H1 (cell line): ENCODE data around the gene PCDHB5. TPM values are rescaled to one million over a fixed set of nuclear protein-coding genes. Genes with fewer than 3 reads are reported as not detected.
"Not testable (repeated sequence)": the region's sequence is repeated elsewhere in the genome, so short reads cannot be mapped to it uniquely, and the experiment has no call there.

Source experiments
- CTCF ChIA-PET: fragments of 300-600 bp; sonication (Branson Sonifier 250); formaldehyde crosslinking; loops from one replicate; lab custom pipeline; 2021; ENCODE audit not compliant: partially characterized antibody; lab: Charles Lee
- POLR2A ChIA-PET: fragments of 300-600 bp; sonication (Branson Sonifier 250); formaldehyde crosslinking; loops from one replicate; lab custom pipeline; 2021; ENCODE audit warnings: inconsistent platforms; ENCODE audit not compliant: partially characterized antibody; lab: Charles Lee
- DNase-seq, 2 experiments: peaks; one replicate each; pipeline versions ENCODE4 v3.0.0 to v3.0.0-alpha.2; 2010 to 2022; ENCODE audit warnings: low spot score in 2 of 2, low read depth in 1 of 2, mixed read lengths in 1 of 2
- FAIRE-seq: peaks from 2 replicates; lab custom pipeline; 2011; peaks lifted over from hg19 to GRCh38; lab: Jason Lieb, UNC
- H2AFZ ChIP-seq: 2 replicates; pipeline ENCODE4 v1.8.1; 2012; ENCODE audit warnings: low read length, inconsistent platforms
- H2AK5ac ChIP-seq: 2 replicates; pipeline ENCODE4 v1.6.1; 2013; ENCODE audit warnings: low read depth, low read length
- H2BK120ac ChIP-seq: replicated peaks from 2 replicates; pipeline ENCODE3; 2013; ENCODE audit warnings: low read depth, low read length, inconsistent platforms
- H2BK12ac ChIP-seq: 2 replicates; pipeline ENCODE4 v1.6.1; 2013; ENCODE audit warnings: low read depth, low read length
- H2BK15ac ChIP-seq: 2 replicates; pipeline ENCODE4 v1.6.1; 2013; ENCODE audit warnings: low read length
- H2BK20ac ChIP-seq: 2 replicates; pipeline ENCODE4 v1.6.1; 2013; ENCODE audit warnings: low read length
- H2BK5ac ChIP-seq: 2 replicates; pipeline ENCODE4 v1.6.1; 2013; ENCODE audit warnings: low read depth, low read length
- H3K14ac ChIP-seq: 2 replicates; pipeline ENCODE4 v1.6.1; 2013; ENCODE audit warnings: inconsistent platforms; ENCODE audit not compliant: insufficient read length
- H3K18ac ChIP-seq: 2 replicates; pipeline ENCODE4 v1.6.1; 2013; ENCODE audit warnings: low read length; ENCODE audit errors: extremely low read depth
- H3K23ac ChIP-seq: 2 replicates; pipeline ENCODE4 v1.6.1; 2013; ENCODE audit warnings: inconsistent platforms; ENCODE audit not compliant: insufficient read length
- H3K23me2 ChIP-seq: 2 replicates; pipeline ENCODE4 v1.6.1; 2013; ENCODE audit warnings: low read depth, low read length
- H3K27ac ChIP-seq: 2 replicates; pipeline ENCODE4 v1.6.1; 2011; ENCODE audit warnings: low read depth, low read length, inconsistent platforms
- H3K27me3 ChIP-seq, 4 experiments: replicated peaks in 1 of 4; 1 replicate in 1 of 4; 2 replicates in 3 of 4; pipeline versions ENCODE4 v1.6.1 to v1.8.1; 2011 to 2013; ENCODE audit warnings: low read length in 3 of 4, mild to moderate bottlenecking in 3 of 4, inconsistent platforms in 2 of 4, mixed read lengths in 2 of 4, moderate library complexity in 1 of 4; ENCODE audit not compliant: control insufficient read depth in 3 of 4, insufficient read depth in 3 of 4; ENCODE audit errors: extremely low read depth in 1 of 4
- H3K36me3 ChIP-seq, 4 experiments: 2 replicates each; pipeline versions ENCODE4 v1.6.1 to v1.8.1; 2011 to 2013; ENCODE audit warnings: mild to moderate bottlenecking in 4 of 4, low read length in 3 of 4, moderate library complexity in 2 of 4, control low read depth in 1 of 4, inconsistent platforms in 1 of 4; ENCODE audit not compliant: insufficient read depth in 4 of 4, control insufficient read depth in 2 of 4
- H3K4ac ChIP-seq: replicated peaks from 2 replicates; pipeline ENCODE3; 2013; ENCODE audit warnings: low read length, low read depth, mixed read lengths, inconsistent platforms; ENCODE audit not compliant: insufficient read length
- H3K4me1 ChIP-seq, 4 experiments: replicated peaks in 1 of 4; 1 replicate in 1 of 4; 2 replicates in 3 of 4; pipeline versions ENCODE4 v1.6.1 to v1.8.1; 2011 to 2013; ENCODE audit warnings: low read length in 3 of 4, inconsistent platforms in 2 of 4, mixed read lengths in 1 of 4; ENCODE audit not compliant: insufficient read depth in 4 of 4, control insufficient read depth in 3 of 4
- H3K4me2 ChIP-seq, 2 experiments: 2 replicates each; pipeline versions ENCODE4 v1.6.1 to v1.8.1; 2011 to 2013; ENCODE audit warnings: low read depth in 2 of 2, low read length in 2 of 2, control low read depth in 1 of 2, inconsistent platforms in 1 of 2, mild to moderate bottlenecking in 1 of 2; ENCODE audit not compliant: insufficient read depth in 1 of 2
- H3K4me3 ChIP-seq, 4 experiments: fragments of 200-600, 300-600 bp in 1 of 4; sonication (generic), shearing (Covaris generic), sonication (Bioruptor Twin) in 1 of 4; 2 replicates each; pipeline versions ENCODE4 v1.5.1 to v1.8.1; 2011 to 2016; ENCODE audit warnings: low read length in 4 of 4, low read depth in 3 of 4, control low read depth in 2 of 4, inconsistent platforms in 2 of 4, mild to moderate bottlenecking in 2 of 4, mixed read lengths in 1 of 4, moderate library complexity in 1 of 4; ENCODE audit not compliant: insufficient read depth in 2 of 4; ENCODE audit errors: extremely low read depth in 1 of 4
- H3K56ac ChIP-seq: replicated peaks from 2 replicates; pipeline ENCODE3; 2013; ENCODE audit warnings: low read depth, mild to moderate bottlenecking, mixed read lengths, low read length, inconsistent platforms; ENCODE audit not compliant: insufficient read length
- H3K79me1 ChIP-seq: 2 replicates; pipeline ENCODE4 v1.6.1; 2013; ENCODE audit warnings: low read depth, low read length, control low read depth
- H3K79me2 ChIP-seq, 2 experiments: 2 replicates each; pipeline versions ENCODE4 v1.6.1 to v1.8.1; 2012 to 2013; ENCODE audit warnings: low read length in 2 of 2, mild to moderate bottlenecking in 2 of 2, inconsistent platforms in 1 of 2; ENCODE audit not compliant: insufficient read depth in 2 of 2, control insufficient read depth in 1 of 2
- H3K9ac ChIP-seq, 4 experiments: replicated peaks in 1 of 4; 1 replicate in 1 of 4; 2 replicates in 3 of 4; pipeline versions ENCODE4 v1.6.1 to v1.8.1; 2011 to 2013; ENCODE audit warnings: low read depth in 3 of 4, low read length in 3 of 4, control low read depth in 2 of 4, mild to moderate bottlenecking in 2 of 4, moderate library complexity in 2 of 4, inconsistent platforms in 1 of 4; ENCODE audit errors: extremely low read depth in 1 of 4
- H3K9me3 ChIP-seq, 2 experiments: 2 replicates each; pipeline versions ENCODE4 v1.6.1 to v1.8.1; 2012 to 2013; ENCODE audit warnings: mild to moderate bottlenecking in 2 of 2, moderate library complexity in 2 of 2, control low read depth in 1 of 2, inconsistent platforms in 1 of 2, low read depth in 1 of 2, low read length in 1 of 2, mixed read lengths in 1 of 2; ENCODE audit not compliant: insufficient read depth in 2 of 2
- H4K20me1 ChIP-seq, 2 experiments: replicated peaks in 1 of 2; 2 replicates each; pipeline versions ENCODE3 to v1.8.1; 2011 to 2013; ENCODE audit warnings: inconsistent platforms in 2 of 2, low read length in 2 of 2, mild to moderate bottlenecking in 1 of 2; ENCODE audit not compliant: insufficient read depth in 2 of 2, control insufficient read depth in 1 of 2
- H4K5ac ChIP-seq: 2 replicates; pipeline ENCODE4 v1.6.1; 2013; ENCODE audit warnings: low read length, low read depth, mixed read lengths, inconsistent platforms; ENCODE audit not compliant: insufficient read length
- H4K8ac ChIP-seq: 2 replicates; pipeline ENCODE4 v1.8.0; 2013; ENCODE audit warnings: mild to moderate bottlenecking, moderate library complexity, low read length, inconsistent platforms; ENCODE audit not compliant: insufficient read depth; ENCODE audit errors: extremely low read depth
- H4K91ac ChIP-seq: replicated peaks from 2 replicates; pipeline ENCODE3; 2013; ENCODE audit warnings: low read length, mixed read lengths, inconsistent platforms; ENCODE audit not compliant: insufficient read length
- WGBS, 2 experiments: shearing (Covaris generic) in 1 of 2; methylation state at CpG; one replicate each; pipeline versions ENCODE4 v1.1.6 to v1.1.7; 2013 to 2015; ENCODE audit warnings: low lambda C conversion rate in 2 of 2, mixed read lengths in 2 of 2, inconsistent platforms in 1 of 2, low coverage in 1 of 2, missing lambda C conversion rate in 1 of 2; ENCODE audit not compliant: insufficient replicate concordance in 2 of 2, insufficient coverage in 1 of 2, insufficient read length in 1 of 2; ENCODE audit errors: extremely low coverage in 1 of 2, missing lambda C conversion rate in 1 of 2; 5-methylcytosine and 5-hydroxymethylcytosine counted together
- polyA plus RNA-seq, 7 experiments: library from polyadenylated mRNA; depleted of rRNA in 3 of 7; stranded (reverse) in 5 of 7; unstranded in 2 of 7; fragments of >200 nt in 5 of 7; fragments of 200-250 nt in 2 of 7; gene quantifications; 1 replicate in 5 of 7; 2 replicates in 1 of 7; 4 replicates in 1 of 7; pipeline versions ENCODE4 v1.2.1 to v1.2.3, GENCODE V29; 2011 to 2013; ENCODE audit warnings: missing spikeins in 2 of 7, mixed read lengths in 2 of 7
- total RNA-seq: library from RNA; stranded (reverse); fragmentation: NEBNext Ultra II Directional; extraction: Animal tissue kit (Norgen Biotek cat#: 25700); gene quantifications from 2 replicates; pipeline ENCODE4 v1.2.1, GENCODE V29; 2021

PCDHB5 gene
- total and polyA plus RNA-seq, 2 of the 8 experiments (the other 6 are each of a cell fraction or from before 2014, with no cell fraction given), result 2.4 to 8.2 TPM

DNA sequence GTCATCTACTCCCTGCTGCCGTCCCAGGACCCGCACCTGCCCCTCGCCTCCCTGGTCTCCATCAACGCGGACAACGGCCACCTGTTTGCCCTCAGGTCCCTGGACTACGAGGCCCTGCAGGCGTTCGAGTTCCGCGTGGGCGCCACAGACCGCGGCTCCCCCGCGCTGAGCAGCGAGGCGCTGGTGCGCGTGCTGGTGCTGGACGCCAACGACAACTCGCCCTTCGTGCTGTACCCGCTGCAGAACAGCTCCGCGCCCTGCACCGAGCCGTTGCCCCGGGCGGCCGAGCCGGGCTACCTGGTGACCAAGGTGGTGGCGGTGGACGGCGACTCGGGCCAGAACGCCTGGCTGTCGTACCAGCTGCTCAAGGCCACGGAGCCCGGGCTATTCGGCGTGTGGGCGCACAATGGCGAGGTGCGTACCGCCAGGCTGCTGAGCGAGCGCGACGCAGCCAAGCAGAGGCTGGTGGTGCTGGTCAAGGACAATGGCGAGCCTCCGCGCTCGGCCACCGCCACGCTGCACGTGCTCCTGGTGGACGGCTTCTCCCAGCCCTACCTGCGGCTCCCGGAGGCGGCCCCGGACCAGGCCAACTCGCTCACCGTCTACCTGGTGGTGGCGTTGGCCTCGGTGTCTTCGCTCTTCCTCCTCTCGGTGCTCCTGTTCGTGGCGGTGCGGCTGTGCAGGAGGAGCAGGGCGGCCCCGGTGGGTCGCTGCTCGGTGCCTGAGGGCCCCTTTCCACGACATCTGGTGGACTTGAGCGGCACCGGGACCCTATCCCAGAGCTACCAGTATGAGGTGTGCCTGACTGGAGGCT is 39.5 kb downstream of the PCDHB5 start:
- H4K5ac ChIP-seq, H2BK120ac ChIP-seq, H3K27ac ChIP-seq, FAIRE-seq, H4K91ac ChIP-seq, H3K56ac ChIP-seq, DNase-seq, H3K14ac ChIP-seq, H2AFZ ChIP-seq, H2BK5ac ChIP-seq, H3K23me2 ChIP-seq, H3K27me3 ChIP-seq, H4K20me1 ChIP-seq, H3K4ac ChIP-seq, H3K79me1 ChIP-seq, H2BK12ac ChIP-seq, H2BK15ac ChIP-seq, H3K23ac ChIP-seq, H3K4me2 ChIP-seq, H3K4me3 ChIP-seq, H2BK20ac ChIP-seq, H3K36me3 ChIP-seq, H3K79me2 ChIP-seq, POLR2A ChIA-PET, H3K4me1 ChIP-seq, H2AK5ac ChIP-seq, H3K18ac ChIP-seq, H3K9ac ChIP-seq, H4K8ac ChIP-seq: not testable (repeated sequence)
- WGBS, 2 experiments, result 96% methylated on average over 51 of the region's 79 CpGs; no CpG with 5 or more reads in 1 of the 2 experiments
- CTCF ChIA-PET, result interaction anchor here (1.4 kb wide), 1 partner anchor 52 kb away, joined by 3 read pairs; no protein-coding TSS in a partner anchor
- peaks cover 0 to 15% of the 10 kb centered on the region in 2 experiments; a peak in 1 of 4 replicates for H3K9me3 ChIP-seq
